Measurements from ENCODE around the gene NIM1K. TPM values are rescaled to one million over a fixed set of nuclear protein-coding genes. Genes with fewer than 3 reads are reported as not detected.
"Not testable (repeated sequence)": the region's sequence is repeated elsewhere in the genome, so short reads cannot be mapped to it uniquely, and the experiment has no call there.

Gene NIM1K
- total RNA-seq, 3 donors from 2014 or later (not counting 1 experiment from before 2014, with no cell fraction given) = 0.28 to 0.40 (median 0.36) TPM

DNA sequence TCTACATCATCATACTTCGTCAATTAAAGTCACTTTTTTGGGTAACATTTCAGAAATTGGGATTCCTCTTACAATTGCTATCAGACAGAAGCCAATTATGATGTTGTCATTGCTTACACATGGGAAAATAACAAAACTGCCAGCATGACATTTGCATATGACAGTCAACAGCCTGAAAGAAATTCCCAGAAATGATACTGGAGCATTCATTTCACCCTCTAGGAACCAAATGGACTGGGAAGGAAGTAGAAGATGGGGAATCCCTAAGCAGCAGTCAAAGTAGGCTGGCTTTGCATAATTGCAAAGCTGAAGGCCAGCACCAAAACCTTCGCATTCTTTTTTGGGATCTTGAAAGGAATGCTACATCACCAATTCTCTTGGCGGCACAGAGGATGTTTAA is 110.5 kb downstream of the NIM1K start:
- Histone ChIP-seq H3K4me3 (ENCODE audit: low read length) (no peak overlapping the region), H3K9me3 (ENCODE audit: control insufficient read depth, insufficient read depth, low read length) (no peaks in the 10 kb centered on the region), H3K4me1 (ENCODE audit: control insufficient read depth, insufficient read depth, low read length) (peaks cover 7% of the 10 kb centered on the region), H3K27me3 (ENCODE audit: control insufficient read depth, insufficient read depth, low read length) (no peaks in the 10 kb centered on the region), H3K27ac (ENCODE audit: low read length) (no peak overlapping the region), H3K36me3 (ENCODE audit: control insufficient read depth, insufficient read depth, low read length) (peaks cover 12% of the 10 kb centered on the region)
- Mint-ChIP-seq H3K27me3 (ENCODE audit: low read depth in 2 of 2) (no peaks in the 10 kb centered on the region), H3K36me3 (peaks cover 10% of the 10 kb centered on the region), H3K4me1 (peaks cover 22 to 41% of the 10 kb centered on the region in 2 donors), H3K4me3 (no peak overlapping the region), H3K27ac (peak overlapping the region in 1 of 2 donors; percentile 35), H3K9me3 (no peaks in the 10 kb centered on the region)
- DNase-seq (no peak), ATAC-seq (no peak)
- WGBS (ENCODE audit: insufficient coverage) = 96% methylated on average over 3 of the region's 3 CpGs
- TF ChIP-seq, protein P1, sequence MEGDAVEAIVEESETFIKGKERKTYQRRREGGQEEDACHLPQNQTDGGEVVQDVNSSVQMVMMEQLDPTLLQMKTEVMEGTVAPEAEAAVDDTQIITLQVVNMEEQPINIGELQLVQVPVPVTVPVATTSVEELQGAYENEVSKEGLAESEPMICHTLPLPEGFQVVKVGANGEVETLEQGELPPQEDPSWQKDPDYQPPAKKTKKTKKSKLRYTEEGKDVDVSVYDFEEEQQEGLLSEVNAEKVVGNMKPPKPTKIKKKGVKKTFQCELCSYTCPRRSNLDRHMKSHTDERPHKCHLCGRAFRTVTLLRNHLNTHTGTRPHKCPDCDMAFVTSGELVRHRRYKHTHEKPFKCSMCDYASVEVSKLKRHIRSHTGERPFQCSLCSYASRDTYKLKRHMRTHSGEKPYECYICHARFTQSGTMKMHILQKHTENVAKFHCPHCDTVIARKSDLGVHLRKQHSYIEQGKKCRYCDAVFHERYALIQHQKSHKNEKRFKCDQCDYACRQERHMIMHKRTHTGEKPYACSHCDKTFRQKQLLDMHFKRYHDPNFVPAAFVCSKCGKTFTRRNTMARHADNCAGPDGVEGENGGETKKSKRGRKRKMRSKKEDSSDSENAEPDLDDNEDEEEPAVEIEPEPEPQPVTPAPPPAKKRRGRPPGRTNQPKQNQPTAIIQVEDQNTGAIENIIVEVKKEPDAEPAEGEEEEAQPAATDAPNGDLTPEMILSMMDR (IDR thresholded peaks at IDR 0.05) = no peak
- intact Hi-C loops (cut with micrococcal nuclease) = no loop called here

DNA sequence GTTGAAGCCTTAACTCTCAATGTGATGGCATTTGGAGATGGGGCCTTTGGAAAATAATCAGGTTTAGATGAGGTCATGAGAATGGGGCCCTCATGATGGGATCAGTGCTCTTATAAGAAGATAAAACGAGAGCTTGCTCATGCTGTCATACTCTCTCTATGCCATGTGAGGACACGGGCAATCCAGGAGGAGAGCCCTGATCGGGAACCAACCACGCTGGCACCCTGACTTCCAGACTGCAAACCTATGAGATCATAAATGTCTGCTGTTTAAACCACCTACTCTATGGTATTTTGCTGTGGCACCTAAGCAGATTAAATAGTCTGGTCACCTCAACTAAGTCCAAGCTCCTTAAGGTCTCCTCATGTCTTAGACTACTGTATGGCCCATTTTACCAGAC is 111.2 kb downstream of the NIM1K start:
- intact Hi-C loops (cut with micrococcal nuclease) = no loop called here

DNA sequence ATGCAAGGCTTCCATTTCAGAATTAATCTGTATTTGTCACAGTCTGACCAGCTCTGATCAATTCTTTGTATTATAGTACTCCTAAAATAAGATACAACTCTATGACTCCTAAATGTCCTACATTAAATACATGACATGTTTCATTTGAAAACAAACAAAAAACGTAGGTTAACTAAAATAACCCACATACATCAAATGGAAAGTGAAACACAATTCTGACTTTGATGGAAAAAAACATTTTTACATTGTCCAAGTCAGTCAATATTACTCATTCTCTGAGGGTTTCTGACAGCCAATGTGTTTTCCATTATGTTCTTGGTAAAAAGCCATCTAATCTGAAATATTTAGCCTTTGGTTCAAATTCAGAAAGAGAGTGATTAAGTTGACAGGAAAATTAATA is 112.5 kb downstream of the NIM1K start:
- no peaks in the 10 kb centered on the region for H3K27me3 ChIP-seq (ENCODE audit: control insufficient read depth, insufficient read depth, low read length)
- Mint-ChIP-seq H3K36me3 (no peaks in the 10 kb centered on the region), H3K4me1 (peaks cover 33 to 52% of the 10 kb centered on the region in 2 donors), H3K27me3 (ENCODE audit: low read depth in 2 of 2) (no peaks in the 10 kb centered on the region), H3K27ac (peak overlapping the region; percentile 72 to 84), H3K4me3 (peak overlapping the region; percentile 75), H3K9me3 (no peaks in the 10 kb centered on the region)
- 20% methylated on average over 1 of the region's 1 CpG for WGBS (ENCODE audit: insufficient coverage)
- no peak overlapping the region for H3K4me3 ChIP-seq (ENCODE audit: low read length)
- ATAC-seq = peak; percentile 51 to 62 (median 61)
- peak in 1 of 2 donors; percentile 16 for DNase-seq
- peaks cover 7% of the 10 kb centered on the region for H3K4me1 ChIP-seq (ENCODE audit: control insufficient read depth, insufficient read depth, low read length)
- H3K27ac ChIP-seq (ENCODE audit: low read length) = no peak overlapping the region
- intact Hi-C loops (cut with micrococcal nuclease) = no loop called here
- TF ChIP-seq, protein P1 (IDR thresholded peaks at IDR 0.05) = no peak
- H3K9me3 ChIP-seq (ENCODE audit: control insufficient read depth, insufficient read depth, low read length) = no peaks in the 10 kb centered on the region
- no peaks in the 10 kb centered on the region for H3K36me3 ChIP-seq (ENCODE audit: control insufficient read depth, insufficient read depth, low read length)

More for the DNA sequence above, 111.2 kb downstream of the NIM1K start:
- no peaks in the 10 kb centered on the region for H3K9me3 Mint-ChIP-seq
- ATAC-seq = no peak
- H3K4me3 ChIP-seq (ENCODE audit: low read length) = no peak overlapping the region
- 94% methylated on average over 4 of the region's 4 CpGs for WGBS (ENCODE audit: insufficient coverage)
- H3K36me3 ChIP-seq (ENCODE audit: control insufficient read depth, insufficient read depth, low read length) = peaks cover 7% of the 10 kb centered on the region
- H3K9me3 ChIP-seq (ENCODE audit: control insufficient read depth, insufficient read depth, low read length) = no peaks in the 10 kb centered on the region
- no peaks in the 10 kb centered on the region for H3K27me3 ChIP-seq (ENCODE audit: control insufficient read depth, insufficient read depth, low read length)
- H3K4me1 ChIP-seq (ENCODE audit: control insufficient read depth, insufficient read depth, low read length) = peaks cover 7% of the 10 kb centered on the region
- no peak overlapping the region for H3K4me3 Mint-ChIP-seq
- TF ChIP-seq, protein P1 (IDR thresholded peaks at IDR 0.05) = no peak
- no peaks in the 10 kb centered on the region for H3K27me3 Mint-ChIP-seq (ENCODE audit: low read depth in 2 of 2)
- H3K36me3 Mint-ChIP-seq = peaks cover 6% of the 10 kb centered on the region
- DNase-seq = no peak
- H3K27ac ChIP-seq (ENCODE audit: low read length) = no peak overlapping the region
- peak overlapping the region; percentile 72 to 84 for H3K27ac Mint-ChIP-seq
- peaks cover 26 to 47% of the 10 kb centered on the region in 2 donors for H3K4me1 Mint-ChIP-seq

DNA sequence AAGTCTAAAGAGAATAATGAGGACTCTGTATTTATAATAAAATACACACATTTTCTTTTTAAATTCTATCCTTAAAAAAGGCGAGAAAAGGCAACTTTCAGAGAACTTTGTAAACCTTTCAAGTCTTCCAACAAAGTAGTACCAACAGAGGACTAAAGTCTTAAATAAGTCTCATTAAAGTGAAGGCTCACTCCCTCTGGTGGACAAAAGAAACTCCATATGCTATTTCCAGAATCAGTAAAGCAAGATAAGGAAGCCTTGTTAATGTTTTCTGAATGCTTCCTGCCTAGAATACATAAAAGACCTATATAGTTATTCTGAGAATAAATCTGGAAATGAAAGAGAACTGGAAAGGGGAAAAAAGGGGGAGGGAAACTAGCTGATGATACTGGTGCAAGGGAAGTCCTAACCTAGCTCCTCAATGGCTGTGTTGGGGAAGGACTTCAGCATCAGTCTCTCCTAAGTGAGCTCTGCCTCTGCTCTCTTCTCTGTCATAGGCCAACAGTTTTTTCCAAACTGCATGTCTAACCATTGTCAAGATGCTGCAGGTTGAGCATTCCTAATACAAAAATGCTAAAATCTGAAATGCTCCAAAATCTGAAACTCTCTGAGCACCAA is 114.0 kb downstream of the NIM1K start:
- H3K27me3 Mint-ChIP-seq (ENCODE audit: low read depth in 2 of 2) = no peaks in the 10 kb centered on the region
- no peaks in the 10 kb centered on the region for H3K9me3 Mint-ChIP-seq
- Histone ChIP-seq H3K4me3 (ENCODE audit: low read length) (no peak overlapping the region), H3K9me3 (ENCODE audit: control insufficient read depth, insufficient read depth, low read length) (no peaks in the 10 kb centered on the region), H3K36me3 (ENCODE audit: control insufficient read depth, insufficient read depth, low read length) (no peaks in the 10 kb centered on the region), H3K27me3 (ENCODE audit: control insufficient read depth, insufficient read depth, low read length) (no peaks in the 10 kb centered on the region), H3K27ac (ENCODE audit: low read length) (no peak overlapping the region), H3K4me1 (ENCODE audit: control insufficient read depth, insufficient read depth, low read length) (peaks cover 7% of the 10 kb centered on the region)
- ATAC-seq (peak; percentile 64 to 81 (median 70)), DNase-seq (peak in 1 of 2 donors; percentile 74)
- intact Hi-C loops (cut with micrococcal nuclease) = no loop called here
- no peaks in the 10 kb centered on the region for H3K36me3 Mint-ChIP-seq
- peaks cover 29 to 51% of the 10 kb centered on the region in 2 donors for H3K4me1 Mint-ChIP-seq
- no peak overlapping the region for H3K4me3 Mint-ChIP-seq
- TF ChIP-seq, protein P1 (IDR thresholded peaks at IDR 0.05) = peak; percentile 79
- WGBS (ENCODE audit: insufficient coverage) = no CpG with 5 or more reads among the region's 1 CpG
- peak overlapping the region; percentile 31 to 40 for H3K27ac Mint-ChIP-seq

DNA sequence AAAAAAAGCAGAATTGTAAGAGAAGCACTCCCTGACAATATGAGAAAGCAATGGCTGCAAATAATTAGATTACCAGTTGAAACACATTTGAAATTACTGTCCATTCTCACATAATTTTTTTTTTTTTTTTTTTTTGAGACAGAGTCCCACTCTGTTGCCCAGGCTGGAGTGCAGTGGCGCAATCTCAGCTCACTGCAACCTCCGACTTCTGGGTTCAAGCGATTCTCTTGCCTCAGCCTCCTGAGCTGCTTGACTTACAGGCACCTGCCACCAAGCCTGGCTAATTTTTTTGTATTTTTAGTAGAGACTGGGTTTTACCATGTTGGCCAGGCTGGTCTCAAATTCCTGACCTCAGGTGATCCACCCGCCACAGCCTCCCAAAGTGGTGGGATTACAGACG is 114.9 kb downstream of the NIM1K start:
- intact Hi-C loops (cut with micrococcal nuclease); ATAC-seq; H3K9me3 Mint-ChIP-seq; H3K4me3 ChIP-seq (ENCODE audit: low read length); H3K4me3 Mint-ChIP-seq; H3K9me3 ChIP-seq (ENCODE audit: control insufficient read depth, insufficient read depth, low read length); H3K4me1 ChIP-seq (ENCODE audit: control insufficient read depth, insufficient read depth, low read length); H3K36me3 ChIP-seq (ENCODE audit: control insufficient read depth, insufficient read depth, low read length); H3K27me3 ChIP-seq (ENCODE audit: control insufficient read depth, insufficient read depth, low read length); H3K36me3 Mint-ChIP-seq; DNase-seq; H3K27ac ChIP-seq (ENCODE audit: low read length); H3K27me3 Mint-ChIP-seq (ENCODE audit: low read depth in 2 of 2): not testable (repeated sequence)
- Mint-ChIP-seq H3K4me1 (peaks cover 26 to 49% of the 10 kb centered on the region in 2 donors), H3K27ac (peak overlapping the region in 1 of 2 donors; percentile 40)
- 91% methylated on average over 5 of the region's 5 CpGs for WGBS (ENCODE audit: insufficient coverage)

All from natural killer cell (primary cell).